Spinal cord (tissue), 10 donors: Measurements from ENCODE around the gene FTH1. TPM values are rescaled to one million over a fixed set of nuclear protein-coding genes. Genes with fewer than 3 reads are reported as not detected.
"Not testable (repeated sequence)": the region's sequence is repeated elsewhere in the genome, so short reads cannot be mapped to it uniquely, and the experiment has no call there.

Source experiments
- DNase-seq, 6 donors: peaks; one replicate each; pipeline versions ENCODE4 v3.0.0 to v3.0.0-alpha.2; 2013 to 2015; ENCODE audit warnings: low spot score in 6 of 6, low read depth in 4 of 6
- H3K27ac ChIP-seq: one replicate; pipeline ENCODE4 v1.5.1; 2013; ENCODE audit warnings: low read depth, low read length, control low read depth
- H3K27me3 ChIP-seq: one replicate; pipeline ENCODE4 v1.6.1; 2013; ENCODE audit warnings: low read length; ENCODE audit not compliant: control insufficient read depth, insufficient read depth
- H3K36me3 ChIP-seq: one replicate; pipeline ENCODE4 v1.6.1; 2013; ENCODE audit warnings: low read length; ENCODE audit not compliant: control insufficient read depth, insufficient read depth
- H3K4me1 ChIP-seq: one replicate; pipeline ENCODE4 v1.6.1; 2013; ENCODE audit warnings: low read length; ENCODE audit not compliant: control insufficient read depth, insufficient read depth
- H3K4me3 ChIP-seq: one replicate; pipeline ENCODE4 v1.5.1; 2013; ENCODE audit warnings: low read depth, low read length, control low read depth
- H3K9me3 ChIP-seq: one replicate; pipeline ENCODE4 v1.6.1; 2013; ENCODE audit warnings: low read length; ENCODE audit not compliant: control insufficient read depth, insufficient read depth
- WGBS: methylation state at CpG from one replicate; pipeline ENCODE4 v1.1.5; 2013; ENCODE audit warnings: missing lambda C conversion rate; ENCODE audit not compliant: insufficient coverage; 5-methylcytosine and 5-hydroxymethylcytosine counted together
- polyA plus RNA-seq, 2 donors: library from polyadenylated mRNA; unstranded; fragments of 120-200 nt; gene quantifications; one replicate each; pipeline ENCODE4 v1.2.1, GENCODE V29; 2013; ENCODE audit not compliant: insufficient read length in 2 of 2
- total RNA-seq, 2 donors: library from RNA; depleted of rRNA in 1 of 2; stranded (reverse); fragments of 120-200 nt in 1 of 2; fragments of >200 nt in 1 of 2; gene quantifications; one replicate each; pipeline versions ENCODE4 v1.2.3 to v1.2.4, GENCODE V29; 2013 to 2014
- donor health status: healthy.

Gene FTH1
- total and polyA plus RNA-seq, 4 donors, result 878 to 3,889 (median 2,436) TPM

DNA sequence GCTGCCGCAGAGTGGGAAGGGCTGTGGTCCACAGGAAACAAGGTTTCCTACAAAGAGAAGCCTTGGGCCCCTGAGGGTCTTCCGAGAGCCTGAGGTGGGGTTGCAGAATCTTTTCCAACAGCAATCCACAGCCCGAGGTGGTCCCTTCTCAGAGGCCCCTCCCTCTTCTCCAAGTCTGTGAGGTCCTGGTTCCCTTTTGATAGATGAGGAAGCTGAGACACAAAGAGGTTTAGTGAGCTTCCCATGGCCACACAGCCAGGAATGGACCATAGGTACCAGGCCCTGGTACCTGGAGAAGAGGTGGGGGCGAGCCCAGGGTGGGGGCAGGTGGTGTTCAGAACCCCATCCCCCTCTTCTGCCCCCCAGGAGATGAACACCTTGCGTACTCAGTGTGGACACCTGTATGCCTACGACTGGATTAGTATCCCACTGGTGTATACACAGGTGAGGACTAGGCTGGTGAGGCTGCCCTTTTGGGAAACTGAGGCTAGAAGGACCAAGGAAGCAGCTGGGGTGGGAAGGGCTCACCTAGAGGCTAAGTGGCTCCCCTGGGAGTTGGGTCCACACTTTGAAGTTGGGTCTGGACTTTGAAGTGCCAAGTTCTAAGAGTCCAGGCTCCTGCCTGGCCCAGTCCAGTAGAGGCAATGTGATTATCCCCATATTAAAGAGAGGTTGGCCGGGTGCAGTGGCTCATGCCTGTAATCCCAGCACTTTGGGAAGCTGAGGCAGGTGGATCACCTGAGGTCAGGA, 10.2 kb downstream of the FTH1 start:
- WGBS, result 100% methylated on average over 3 of the region's 7 CpGs
- H3K9me3 ChIP-seq, result no peaks in the 10 kb centered on the region
- no peak for DNase-seq
- no peak overlapping the region for H3K27ac ChIP-seq
- H3K36me3 ChIP-seq, result peaks cover 38% of the 10 kb centered on the region
- peaks cover 36% of the 10 kb centered on the region for H3K4me1 ChIP-seq
- H3K4me3 ChIP-seq, result no peak overlapping the region
- peaks cover 3% of the 10 kb centered on the region for H3K27me3 ChIP-seq

DNA sequence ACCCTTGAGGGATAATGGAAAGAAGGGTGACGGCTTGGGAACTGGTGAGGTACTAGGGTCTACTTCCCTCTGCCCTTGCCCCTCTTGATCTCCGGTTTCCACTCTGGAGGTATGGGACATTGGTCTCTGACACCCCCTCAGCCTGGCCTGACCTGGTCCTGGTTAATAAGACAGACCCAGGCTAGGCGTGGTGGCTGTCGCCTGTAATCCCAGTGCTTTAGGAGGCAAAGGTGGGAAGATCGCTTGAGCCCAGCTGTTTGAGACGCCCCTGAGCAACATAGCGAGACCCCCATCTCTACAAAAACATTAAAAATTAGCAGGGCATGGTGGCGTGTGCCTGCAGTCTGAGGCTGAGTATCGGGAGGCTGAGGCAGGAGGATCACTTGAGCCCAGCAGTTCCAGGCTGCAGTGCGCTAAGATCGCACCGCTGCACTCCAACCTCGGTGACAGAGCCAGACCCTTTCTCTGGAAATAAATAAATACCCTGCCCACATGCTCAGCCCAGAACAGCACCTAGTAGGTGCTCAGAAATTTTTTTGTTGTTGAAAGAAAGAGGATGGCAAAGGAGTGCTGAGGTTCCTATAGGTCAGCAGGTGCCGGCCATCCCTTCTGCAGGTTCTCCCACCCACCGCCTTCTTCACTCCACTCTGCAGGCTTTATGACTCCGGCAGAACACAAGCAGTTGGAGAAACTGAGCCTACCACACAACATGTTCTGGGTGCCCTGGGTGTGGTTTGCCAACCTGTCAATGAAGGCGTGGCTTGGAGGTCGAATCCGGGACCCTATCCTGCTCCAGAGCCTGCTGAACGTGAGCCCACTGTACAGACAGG, 11.0 kb downstream of the FTH1 start:
- Histone ChIP-seq H3K9me3 (no peaks in the 10 kb centered on the region), H3K36me3 (peaks cover 30% of the 10 kb centered on the region), H3K4me1 (peaks cover 32% of the 10 kb centered on the region), H3K4me3 (no peak overlapping the region), H3K27me3 (peaks cover 3% of the 10 kb centered on the region), H3K27ac (no peak overlapping the region)
- DNase-seq, result no peak
- WGBS, result 85% methylated on average over 15 of the region's 20 CpGs

DNA sequence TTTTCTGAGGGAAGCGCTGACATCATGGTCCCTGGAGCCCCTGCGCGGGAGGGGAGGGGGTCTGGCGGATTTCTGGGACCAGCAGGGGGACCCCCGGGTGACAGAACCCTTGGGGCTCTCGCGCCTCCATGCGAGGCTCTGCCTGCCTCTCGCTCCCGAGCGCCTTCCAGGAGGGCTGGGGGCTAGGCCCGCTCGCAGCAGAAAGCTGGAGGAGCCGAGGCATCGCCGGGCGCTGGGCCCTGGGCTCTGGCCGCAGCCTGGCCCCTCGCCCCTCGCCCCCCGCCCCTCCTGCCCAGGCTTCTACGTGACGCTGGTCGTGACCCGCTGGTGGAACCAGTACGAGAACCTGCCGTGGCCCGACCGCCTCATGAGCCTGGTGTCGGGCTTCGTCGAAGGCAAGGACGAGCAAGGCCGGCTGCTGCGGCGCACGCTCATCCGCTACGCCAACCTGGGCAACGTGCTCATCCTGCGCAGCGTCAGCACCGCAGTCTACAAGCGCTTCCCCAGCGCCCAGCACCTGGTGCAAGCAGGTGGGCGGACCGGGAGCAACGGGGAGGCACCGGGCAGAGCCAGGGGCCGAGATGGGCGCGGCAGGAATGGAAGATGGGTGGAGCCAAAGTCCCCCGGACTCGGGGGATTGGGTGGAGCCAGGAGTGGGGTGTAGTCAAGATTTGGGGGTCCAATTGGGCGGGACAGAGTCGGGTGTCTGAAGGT, 11.9 kb downstream of the FTH1 start:
- 2% methylated on average over 56 of the region's 56 CpGs for WGBS
- H3K4me1 ChIP-seq, result peaks cover 28% of the 10 kb centered on the region
- peak overlapping the region; percentile 64 for H3K27ac ChIP-seq
- peaks cover 30% of the 10 kb centered on the region for H3K36me3 ChIP-seq
- peaks cover 3% of the 10 kb centered on the region for H3K27me3 ChIP-seq
- DNase-seq, result peak in 2 of 6 donors; percentile 52 to 69
- peak overlapping the region; percentile 45 for H3K4me3 ChIP-seq
- H3K9me3 ChIP-seq, result no peaks in the 10 kb centered on the region

DNA sequence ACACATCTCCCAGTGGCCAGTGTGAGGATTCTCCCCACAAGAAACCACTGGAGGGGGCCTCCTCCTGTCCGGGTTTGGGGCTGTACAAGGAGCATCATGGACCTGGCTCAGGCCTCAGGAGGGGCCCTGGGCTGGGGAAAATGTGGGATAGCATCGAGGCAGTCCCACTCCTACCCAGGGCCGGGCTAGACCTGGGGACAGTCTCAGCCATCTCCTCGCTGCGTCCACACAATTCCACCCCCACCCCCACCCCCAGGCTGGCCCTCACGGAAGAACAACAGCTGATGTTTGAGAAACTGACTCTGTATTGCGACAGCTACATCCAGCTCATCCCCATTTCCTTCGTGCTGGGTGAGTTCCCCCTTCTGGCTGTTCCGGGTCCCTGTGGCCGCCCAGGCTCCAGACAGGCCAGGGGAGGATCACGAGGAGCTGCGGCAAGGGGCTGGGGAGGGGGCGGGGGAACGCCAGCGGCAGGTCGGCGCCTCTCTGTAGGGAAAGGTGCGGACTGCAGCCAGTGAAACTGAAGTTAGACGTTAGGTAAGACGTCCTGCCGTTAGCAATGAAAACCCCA, 12.5 kb downstream of the FTH1 start:
- WGBS, result 3% methylated on average over 17 of the region's 21 CpGs

DNA sequence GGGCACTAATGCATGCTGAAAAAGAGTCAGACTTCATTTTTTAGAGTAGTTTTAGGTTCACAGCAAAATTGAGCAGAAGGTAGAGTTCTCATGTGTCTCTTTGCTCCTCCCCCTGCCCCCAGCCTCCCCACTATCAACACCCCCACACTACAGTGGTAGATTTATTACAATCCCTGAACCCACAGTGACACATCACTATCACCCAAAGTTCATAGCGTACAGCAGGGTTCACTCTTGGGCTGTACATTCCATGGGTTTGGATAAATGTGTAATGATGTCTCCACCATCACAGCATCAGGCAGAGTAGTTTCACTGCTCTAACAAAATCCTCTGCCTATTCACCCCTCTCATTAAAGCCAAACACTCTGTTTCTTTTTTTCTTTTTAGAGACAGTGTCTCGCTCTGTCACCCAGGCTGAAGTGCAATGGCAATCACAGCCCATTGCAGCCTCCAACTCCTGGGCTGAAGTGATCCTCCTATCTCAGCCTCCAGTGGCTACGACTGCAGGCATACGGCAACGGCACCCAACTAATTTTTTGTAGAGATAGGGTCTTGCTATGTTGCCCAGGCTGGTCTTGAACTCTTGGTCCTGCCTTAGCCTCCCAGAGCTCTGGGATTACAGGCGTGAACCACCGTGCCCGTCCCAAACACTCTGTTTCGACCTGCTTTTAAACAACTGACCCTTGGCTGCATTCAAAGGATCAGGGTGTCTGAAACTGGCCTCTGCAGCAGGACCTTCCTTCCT, 13.2 kb downstream of the FTH1 start:
- no peak for DNase-seq
- Histone ChIP-seq H3K4me3 (peak overlapping the region; percentile 45), H3K27ac (peak overlapping the region; percentile 64), H3K36me3 (peaks cover 25% of the 10 kb centered on the region), H3K27me3 (peaks cover 3% of the 10 kb centered on the region), H3K9me3 (no peaks in the 10 kb centered on the region), H3K4me1 (peaks cover 39% of the 10 kb centered on the region)
- 97% methylated on average over 7 of the region's 9 CpGs for WGBS

More for the DNA sequence above, 12.5 kb downstream of the FTH1 start:
- Histone ChIP-seq H3K36me3 (peaks cover 30% of the 10 kb centered on the region), H3K9me3 (no peaks in the 10 kb centered on the region), H3K4me1 (peaks cover 32% of the 10 kb centered on the region), H3K27ac (peak overlapping the region; percentile 64), H3K27me3 (peaks cover 3% of the 10 kb centered on the region), H3K4me3 (peak overlapping the region; percentile 45)
- peak in 2 of 6 donors; percentile 60 to 61 for DNase-seq

DNA sequence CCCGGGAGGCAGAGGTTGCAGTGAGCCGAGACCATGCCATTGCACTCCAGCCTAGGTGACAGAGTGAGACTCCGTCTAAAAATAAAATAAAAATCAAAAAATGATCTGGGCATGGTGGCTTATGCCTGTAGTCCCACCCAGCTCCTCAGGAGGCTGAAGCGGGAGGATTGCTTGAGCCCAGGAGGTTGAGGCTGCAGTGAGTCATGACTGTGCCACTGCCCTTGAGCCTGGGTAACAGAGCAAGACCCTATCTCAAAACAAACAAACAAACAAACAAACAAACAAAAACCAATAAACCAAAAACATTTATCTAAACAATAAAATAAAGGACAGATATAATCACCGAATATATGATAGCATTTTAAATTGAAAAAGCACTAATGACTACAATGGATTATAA, 13.8 kb downstream of the FTH1 start:
- DNase-seq, H3K27ac ChIP-seq, H3K9me3 ChIP-seq, H3K27me3 ChIP-seq, H3K4me3 ChIP-seq: not testable (repeated sequence)
- Histone ChIP-seq H3K36me3 (peaks cover 22% of the 10 kb centered on the region), H3K4me1 (peaks cover 40% of the 10 kb centered on the region)
- 100% methylated on average over 2 of the region's 5 CpGs for WGBS

DNA sequence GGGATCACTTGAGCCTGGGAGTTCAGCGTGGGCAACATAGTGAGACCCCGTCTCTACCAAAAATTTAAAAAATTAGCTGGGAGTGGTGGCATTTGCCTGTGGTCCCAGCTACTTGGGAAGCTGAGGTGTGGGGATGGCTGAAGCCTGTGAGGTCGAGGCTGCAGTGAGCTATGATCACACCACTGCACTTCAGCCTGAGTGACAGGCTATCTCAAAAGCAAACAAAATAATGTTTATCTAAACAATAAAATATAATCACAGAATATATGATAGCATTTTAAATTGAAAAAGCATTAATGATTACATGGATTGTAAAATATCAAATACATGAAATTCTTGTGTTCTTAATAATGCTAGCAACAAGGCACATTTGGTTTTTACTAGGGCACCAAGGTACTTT, 14.6 kb downstream of the FTH1 start:
- no peak overlapping the region for H3K4me3 ChIP-seq
- peaks cover 3% of the 10 kb centered on the region for H3K27me3 ChIP-seq
- H3K9me3 ChIP-seq, result no peaks in the 10 kb centered on the region
- H3K4me1 ChIP-seq, result peaks cover 42% of the 10 kb centered on the region
- WGBS, result 82% methylated on average over 2 of the region's 3 CpGs
- no peak for DNase-seq
- H3K27ac ChIP-seq, result no peak overlapping the region
- peaks cover 15% of the 10 kb centered on the region for H3K36me3 ChIP-seq

DNA sequence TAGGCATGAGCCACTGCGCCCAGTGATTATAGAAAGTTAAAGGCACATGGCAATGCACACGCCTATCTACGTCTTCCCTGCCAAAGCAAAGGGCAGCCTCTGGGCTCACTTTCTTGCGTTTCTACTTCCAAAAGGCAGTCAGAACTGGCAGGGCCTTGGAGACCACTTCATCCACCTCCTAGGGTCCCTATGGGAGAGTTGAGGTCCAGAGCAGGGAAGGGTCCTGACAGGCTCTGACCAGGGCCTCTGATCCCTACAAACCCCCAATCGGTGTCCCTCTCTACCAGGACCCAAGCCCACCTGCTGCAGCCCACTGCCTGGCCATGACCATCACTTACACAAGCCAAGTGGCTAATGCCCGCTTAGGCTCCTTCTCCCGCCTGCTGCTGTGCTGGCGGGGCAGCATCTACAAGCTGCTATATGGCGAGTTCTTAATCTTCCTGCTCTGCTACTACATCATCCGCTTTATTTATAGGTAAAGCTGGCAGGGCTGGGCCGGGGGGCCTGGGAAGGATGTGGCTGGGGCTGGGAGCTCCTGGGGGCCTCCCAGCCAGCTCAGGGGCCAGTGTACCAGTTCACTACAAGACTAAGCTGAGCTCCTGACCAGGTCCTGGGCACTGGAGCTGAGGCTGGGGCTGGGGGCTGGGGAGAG, 15.8 kb downstream of the FTH1 start:
- Histone ChIP-seq H3K36me3 (peaks cover 5% of the 10 kb centered on the region), H3K4me3 (no peak overlapping the region), H3K4me1 (peaks cover 50% of the 10 kb centered on the region), H3K9me3 (no peaks in the 10 kb centered on the region), H3K27ac (no peak overlapping the region), H3K27me3 (peaks cover 3% of the 10 kb centered on the region)
- DNase-seq, result no peak
- 90% methylated on average over 7 of the region's 11 CpGs for WGBS
